Esophagus (tissue), 2 donors: ENCODE measurements around the gene PTGER3. TPM values are rescaled to one million over a fixed set of nuclear protein-coding genes. Genes with fewer than 3 reads are reported as not detected.
"Not testable (repeated sequence)": the region's sequence is repeated elsewhere in the genome, so short reads cannot be mapped to it uniquely, and the experiment has no call there.

Experiments used
- H3K27ac ChIP-seq, 2 donors: one replicate each; pipeline ENCODE4 v1.5.1; 2013; ENCODE audit warnings: low read depth in 2 of 2, mild to moderate bottlenecking in 2 of 2, inconsistent platforms in 1 of 2, low read length in 1 of 2, moderate library complexity in 1 of 2
- H3K27me3 ChIP-seq, 2 donors: one replicate each; pipeline ENCODE4 v1.6.1; 2013; ENCODE audit warnings: low read length in 2 of 2, control low read depth in 1 of 2, mild to moderate bottlenecking in 1 of 2; ENCODE audit not compliant: insufficient read depth in 2 of 2, control insufficient read depth in 1 of 2
- H3K36me3 ChIP-seq, 2 donors: one replicate each; pipeline ENCODE4 v1.6.1; 2013; ENCODE audit warnings: low read length in 1 of 2; ENCODE audit not compliant: control insufficient read depth in 2 of 2, insufficient read depth in 2 of 2
- H3K4me1 ChIP-seq, 2 donors: one replicate each; pipeline ENCODE4 v1.6.1; 2013; ENCODE audit warnings: low read length in 1 of 2; ENCODE audit not compliant: control insufficient read depth in 2 of 2, insufficient read depth in 2 of 2
- H3K4me3 ChIP-seq, 2 donors: one replicate each; pipeline ENCODE4 v1.5.1; 2013; ENCODE audit warnings: low read length in 2 of 2, mild to moderate bottlenecking in 2 of 2, low read depth in 1 of 2, moderate library complexity in 1 of 2
- H3K9me3 ChIP-seq, 2 donors: one replicate each; pipeline ENCODE4 v1.6.1; 2013; ENCODE audit warnings: mild to moderate bottlenecking in 2 of 2, low read depth in 1 of 2, low read length in 1 of 2, moderate library complexity in 1 of 2; ENCODE audit not compliant: control insufficient read depth in 2 of 2, insufficient read depth in 1 of 2
- WGBS, 2 donors: extraction: QIAGEN DNeasy Blood & Tissue Kit; methylation state at CpG; one replicate each; pipeline ENCODE4 v1.1.7; 2013; 5-methylcytosine and 5-hydroxymethylcytosine counted together
- polyA plus RNA-seq, 2 donors: library from polyadenylated mRNA; stranded (reverse); fragments of 200-250 nt; gene quantifications; one replicate each; pipeline ENCODE4 v1.2.3, GENCODE V29; 2013
- donor health status: healthy with polysubstance abuse.
- donor health status: Bipolar disorder and iron deficiency.

The PTGER3 gene
- polyA plus RNA-seq, 2 donors: 0.29 to 1.1 TPM

DNA sequence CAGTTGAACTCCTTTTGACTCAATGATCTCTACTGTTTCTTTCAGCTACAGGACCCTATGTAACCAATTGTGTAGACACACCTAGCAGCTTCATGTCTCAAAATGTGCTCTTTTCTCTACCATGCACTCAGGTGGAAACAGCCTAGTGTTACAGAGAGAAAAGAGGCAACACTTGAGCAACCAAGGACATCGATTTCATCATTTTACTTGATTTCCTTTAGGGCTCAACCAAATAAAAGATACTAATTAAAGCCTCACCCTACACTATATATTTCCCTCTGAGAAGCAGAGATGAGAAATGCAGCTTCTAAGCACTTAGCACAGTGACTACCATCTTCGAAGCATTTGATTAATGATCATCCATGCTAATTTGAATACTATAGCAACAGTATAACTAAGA, 55.1 kb downstream of the PTGER3 start:
- Histone ChIP-seq H3K4me1 (no peaks in the 10 kb centered on the region), H3K9me3 (no peaks in the 10 kb centered on the region), H3K4me3 (no peak overlapping the region), H3K27me3 (no peaks in the 10 kb centered on the region), H3K27ac (no peak overlapping the region), H3K36me3 (no peaks in the 10 kb centered on the region)
- 72 to 75% methylated on average over 2 of the region's 2 CpGs for WGBS, 2 donors

DNA sequence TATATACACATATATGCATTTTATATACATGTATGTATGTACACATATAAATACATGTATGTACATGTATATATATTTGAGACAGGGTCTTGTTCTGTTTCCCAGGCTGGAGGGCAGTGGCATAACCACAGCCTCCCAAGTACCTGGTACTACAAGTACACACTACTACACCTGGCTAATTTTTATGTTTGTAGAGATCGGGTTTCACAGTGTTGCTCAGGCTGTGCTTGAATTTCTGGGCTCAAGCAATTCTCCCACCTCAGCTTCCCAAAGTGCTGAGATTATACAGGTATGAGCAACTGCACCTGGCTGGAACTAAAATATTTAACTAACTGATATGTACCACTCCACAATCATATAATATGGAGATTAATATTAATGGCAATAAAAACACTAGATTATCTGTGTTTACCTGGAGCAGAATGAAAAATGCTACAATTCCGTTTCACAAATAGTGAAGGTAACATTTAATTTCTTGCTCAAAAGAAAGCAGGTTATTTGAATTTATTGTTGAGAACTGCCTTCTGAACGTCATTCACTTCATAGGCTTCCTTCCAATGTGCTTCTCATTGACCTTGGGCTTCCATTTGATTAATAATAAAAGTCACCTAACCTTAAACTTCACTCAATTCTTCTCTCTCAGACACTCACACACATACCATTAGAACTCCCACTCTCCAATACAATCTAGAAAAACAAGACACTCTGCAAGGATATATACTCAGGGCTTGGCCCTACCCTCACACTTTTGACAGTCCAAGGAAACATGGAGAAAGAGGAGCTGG, 57.0 kb downstream of the PTGER3 start:
- H3K4me1 ChIP-seq: no peaks in the 10 kb centered on the region
- H3K27ac ChIP-seq: no peak overlapping the region
- H3K9me3 ChIP-seq: no peaks in the 10 kb centered on the region
- no peaks in the 10 kb centered on the region for H3K27me3 ChIP-seq
- no peaks in the 10 kb centered on the region for H3K36me3 ChIP-seq
- H3K4me3 ChIP-seq: no peak overlapping the region
- 42 to 47% methylated on average over 3 of the region's 3 CpGs for WGBS, 2 donors

DNA sequence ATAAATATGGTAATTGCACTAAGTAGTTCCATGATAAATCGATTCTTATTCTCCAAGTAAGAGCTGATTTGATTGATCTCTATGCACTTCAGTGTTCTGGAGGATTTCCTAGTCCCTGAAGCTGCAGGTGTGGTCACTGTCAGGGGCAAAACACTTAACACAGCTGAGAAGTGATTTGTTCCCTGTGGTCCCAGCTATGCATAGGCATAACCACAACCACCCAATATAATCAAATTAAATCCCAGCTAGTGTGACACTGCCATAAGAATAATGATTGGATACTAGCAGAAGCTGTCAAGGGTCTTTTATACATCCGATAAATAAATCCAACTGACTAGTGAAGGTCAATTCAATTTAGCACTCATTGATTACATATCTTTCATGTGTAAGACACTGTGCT, 60.1 kb downstream of the PTGER3 start:
- no peak overlapping the region for H3K27ac ChIP-seq
- WGBS, 2 donors: 69 to 72% methylated on average over 2 of the region's 2 CpGs

DNA sequence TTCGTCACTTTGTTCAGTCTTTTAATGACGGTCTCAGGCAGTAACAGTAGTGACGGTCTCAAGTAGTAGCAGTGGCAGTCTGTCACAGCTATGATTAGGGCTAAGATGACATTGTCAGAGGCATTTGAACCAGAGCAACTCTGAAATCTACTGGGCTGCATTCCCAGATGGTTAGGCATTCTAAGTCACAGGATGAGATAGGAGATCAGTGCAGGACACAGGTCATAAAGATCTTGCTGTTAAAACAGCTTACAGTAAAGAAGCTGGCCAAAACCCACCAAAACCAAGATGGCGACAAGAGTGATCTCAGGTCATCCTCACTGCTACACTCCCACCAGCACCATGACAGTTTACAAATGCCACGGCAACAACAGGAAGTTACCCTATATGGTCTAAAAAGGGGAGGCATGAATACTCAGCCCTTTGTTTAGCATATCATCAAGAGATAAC, 61.8 kb downstream of the PTGER3 start:
- 89 to 93% methylated on average over 5 of the region's 5 CpGs for WGBS, 2 donors
- not testable (repeated sequence) for H3K27ac ChIP-seq, H3K9me3 ChIP-seq, H3K27me3 ChIP-seq, H3K4me1 ChIP-seq, H3K36me3 ChIP-seq, H3K4me3 ChIP-seq

More for the DNA sequence above, 60.1 kb downstream of the PTGER3 start:
- H3K4me3 ChIP-seq: no peak overlapping the region
- no peaks in the 10 kb centered on the region for H3K36me3 ChIP-seq
- no peaks in the 10 kb centered on the region for H3K9me3 ChIP-seq
- no peaks in the 10 kb centered on the region for H3K4me1 ChIP-seq
- no peaks in the 10 kb centered on the region for H3K27me3 ChIP-seq

DNA sequence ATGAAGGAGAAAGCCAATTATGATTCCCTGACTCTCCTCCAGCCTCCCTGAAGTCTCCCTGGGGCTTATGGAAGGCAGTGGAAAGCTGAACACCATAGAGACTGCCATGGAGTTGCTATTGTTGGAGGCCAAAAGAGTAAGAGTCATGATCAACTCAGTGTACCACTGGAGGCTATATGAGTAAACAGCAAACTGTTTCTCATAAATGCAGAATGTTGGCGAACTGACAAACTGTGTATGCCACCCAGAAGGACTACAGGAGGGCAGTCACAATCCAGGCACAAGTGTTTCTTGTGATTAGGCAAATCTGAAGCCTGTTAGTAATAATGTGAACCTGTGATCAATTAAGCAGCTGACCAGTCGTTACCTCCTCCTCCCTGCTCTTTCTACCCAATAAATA, 62.3 kb downstream of the PTGER3 start:
- not testable (repeated sequence) for H3K4me3 ChIP-seq, H3K27ac ChIP-seq, H3K9me3 ChIP-seq, H3K27me3 ChIP-seq, H3K4me1 ChIP-seq, H3K36me3 ChIP-seq
- 82 to 86% methylated on average over 2 of the region's 2 CpGs for WGBS, 2 donors

DNA sequence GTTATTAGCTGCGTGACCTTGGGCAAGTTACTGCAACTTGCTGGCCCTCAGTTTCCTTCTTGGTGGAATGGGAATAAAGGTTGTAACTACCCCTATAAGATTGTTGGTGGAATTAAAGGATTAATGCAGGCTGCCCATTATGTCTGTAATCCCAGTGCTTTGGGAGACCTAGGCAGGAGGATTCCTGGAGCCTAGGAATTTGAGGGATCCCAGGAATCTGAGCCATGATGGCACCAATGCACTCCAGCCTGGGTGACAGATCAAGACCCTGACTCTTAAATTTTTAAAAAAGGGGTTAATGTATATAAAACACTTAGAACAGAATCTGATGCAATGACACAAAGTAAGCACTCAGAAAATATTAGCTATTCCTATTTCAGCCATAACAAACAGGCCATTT, 67.3 kb downstream of the PTGER3 start:
- H3K4me1 ChIP-seq: no peaks in the 10 kb centered on the region
- H3K27ac ChIP-seq: no peak overlapping the region
- no peaks in the 10 kb centered on the region for H3K27me3 ChIP-seq
- no peak overlapping the region for H3K4me3 ChIP-seq
- no peaks in the 10 kb centered on the region for H3K36me3 ChIP-seq
- H3K9me3 ChIP-seq: no peaks in the 10 kb centered on the region
- 80 to 87% methylated on average over 1 of the region's 1 CpG for WGBS, 2 donors

DNA sequence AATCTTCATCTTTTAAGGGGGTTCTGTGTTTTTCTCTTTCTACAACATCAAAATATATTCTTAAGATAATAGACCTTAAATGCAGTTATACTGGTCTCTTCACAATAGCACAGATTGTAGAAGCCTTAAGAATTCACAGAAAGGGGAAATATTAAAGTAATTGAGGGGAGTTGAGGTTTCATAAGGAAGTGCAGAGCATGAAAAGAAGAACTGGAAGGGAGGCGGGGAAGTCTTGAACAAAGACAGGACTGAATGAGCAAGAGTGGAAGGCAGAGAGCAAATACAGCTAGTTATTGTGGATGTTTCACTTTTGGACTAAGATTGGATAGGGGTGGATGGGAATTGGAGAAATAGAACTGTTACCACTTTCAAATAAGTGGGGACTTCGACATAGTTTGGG, 67.7 kb downstream of the PTGER3 start:
- H3K36me3 ChIP-seq: no peaks in the 10 kb centered on the region
- no peaks in the 10 kb centered on the region for H3K9me3 ChIP-seq
- H3K4me3 ChIP-seq: no peak overlapping the region
- no peak overlapping the region for H3K27ac ChIP-seq
- H3K4me1 ChIP-seq: no peaks in the 10 kb centered on the region
- WGBS, 2 donors: 60 to 71% methylated on average over 2 of the region's 2 CpGs
- H3K27me3 ChIP-seq: no peaks in the 10 kb centered on the region

DNA sequence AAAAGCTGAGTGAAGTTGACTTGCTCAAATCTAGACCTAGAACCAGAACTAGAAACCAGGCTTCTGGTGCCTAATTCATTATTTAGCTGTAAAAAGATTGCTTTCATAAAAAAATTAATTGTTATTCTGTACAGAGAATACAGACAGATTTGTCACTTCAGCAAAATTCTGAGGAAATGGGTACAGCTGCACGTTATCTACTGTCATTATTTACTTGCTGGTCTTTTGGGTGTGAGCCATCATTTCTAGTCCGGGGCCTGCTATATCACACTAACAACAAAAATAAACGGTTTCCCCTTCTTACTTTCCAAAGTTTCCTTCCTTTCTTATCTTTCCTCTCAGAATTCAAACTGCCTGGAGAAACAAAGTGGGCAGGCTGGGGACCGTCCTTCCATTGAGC, 68.3 kb downstream of the PTGER3 start:
- 29 to 38% methylated on average over 4 of the region's 4 CpGs for WGBS, 2 donors
- Histone ChIP-seq H3K27ac (no peak overlapping the region), H3K4me3 (no peak overlapping the region), H3K9me3 (no peaks in the 10 kb centered on the region), H3K27me3 (no peaks in the 10 kb centered on the region), H3K36me3 (no peaks in the 10 kb centered on the region), H3K4me1 (no peaks in the 10 kb centered on the region)

DNA sequence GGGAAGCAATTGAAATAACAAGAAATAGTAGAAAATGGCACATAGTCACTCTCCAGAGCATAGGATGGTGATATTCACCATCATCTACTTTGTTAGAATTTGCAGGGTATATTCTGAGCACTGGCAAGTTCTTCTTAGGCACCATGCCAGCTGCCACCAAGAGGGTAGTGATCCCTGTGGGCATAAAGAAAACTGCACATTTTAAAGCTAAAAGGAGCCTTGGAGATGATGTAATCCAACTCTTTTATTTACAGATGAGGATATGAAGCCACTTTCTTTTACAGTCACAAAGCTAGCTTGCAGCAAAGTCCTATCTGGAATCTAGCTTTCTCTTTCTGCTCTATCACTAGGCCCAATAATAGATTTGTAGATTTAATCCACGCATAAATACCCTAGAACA, 69.0 kb downstream of the PTGER3 start:
- H3K4me3 ChIP-seq: no peak overlapping the region
- 80 to 92% methylated on average over 1 of the region's 1 CpG for WGBS, 2 donors
- no peaks in the 10 kb centered on the region for H3K4me1 ChIP-seq
- no peaks in the 10 kb centered on the region for H3K27me3 ChIP-seq
- H3K27ac ChIP-seq: no peak overlapping the region
- H3K9me3 ChIP-seq: no peaks in the 10 kb centered on the region
- H3K36me3 ChIP-seq: no peaks in the 10 kb centered on the region

DNA sequence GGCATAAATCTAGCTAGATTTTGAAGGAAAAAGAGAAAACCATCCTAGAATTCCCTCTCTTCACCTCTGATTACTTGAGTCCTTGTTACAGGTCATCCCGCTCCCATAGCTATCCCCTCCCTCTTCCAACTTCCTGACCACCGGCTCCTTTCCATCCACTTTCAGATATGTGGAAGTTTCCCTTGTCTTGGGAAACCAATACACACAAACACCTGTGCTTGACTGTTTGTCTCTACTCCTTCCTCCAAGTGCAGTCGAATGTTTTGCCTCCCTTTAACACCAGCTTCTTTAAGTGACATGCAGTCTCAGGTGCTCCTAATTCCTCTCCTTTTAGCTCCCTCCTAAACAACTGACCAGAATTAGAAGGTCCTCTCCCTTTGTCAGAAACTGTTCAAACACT, 70.0 kb downstream of the PTGER3 start:
- Histone ChIP-seq H3K27ac (no peak overlapping the region), H3K9me3 (no peaks in the 10 kb centered on the region), H3K4me1 (no peaks in the 10 kb centered on the region), H3K27me3 (no peaks in the 10 kb centered on the region), H3K4me3 (no peak overlapping the region), H3K36me3 (no peaks in the 10 kb centered on the region)
- WGBS, 2 donors: 55 to 65% methylated on average over 3 of the region's 3 CpGs
